Gastroesophageal sphincter (tissue), 3 donors: ENCODE measurements around the gene AZIN2.
A peak's percentile ranks its signal among the peaks of the same experiment; 100 is the strongest.

Experiments used
- CTCF ChIP-seq, 4 experiments: fragments of 200-600 bp in 2 of 4; fragments of 450-650 bp in 2 of 4; sonication (generic) in 1 of 4; IDR thresholded peaks; one replicate each; pipeline ENCODE4 v1.5.1; 2017 to 2019; ENCODE audit warnings: antibody characterized with exemption in 4 of 4, mild to moderate bottlenecking in 2 of 4, moderate library complexity in 2 of 4
- EP300 ChIP-seq: sonication (generic); formaldehyde crosslinking; IDR thresholded peaks from one replicate; pipeline ENCODE4 v1.6.1; 2017; ENCODE audit warnings: antibody characterized with exemption, mild to moderate bottlenecking
- POLR2A ChIP-seq, 2 donors: fragments of 450-650 bp; IDR thresholded peaks; one replicate each; pipeline ENCODE4 v1.6.1; 2017; ENCODE audit warnings: antibody characterized with exemption in 2 of 2, mild to moderate bottlenecking in 2 of 2, moderate library complexity in 1 of 2
- POLR2AphosphoS5 ChIP-seq: sonication (generic); formaldehyde crosslinking; IDR thresholded peaks from one replicate; pipeline ENCODE4 v1.6.1; 2017; ENCODE audit warnings: antibody characterized with exemption

GRCh38 chr1:33137800-33138199, 56.8 kb downstream of the AZIN2 start:
- TF ChIP-seq POLR2A (IDR thresholded peaks at IDR 0.05) (no peak), CTCF (IDR thresholded peaks at IDR 0.05) (peak in 2 of 4 experiments; percentile 16 to 56), POLR2AphosphoS5 (no peak), EP300 (no peak)
